NT2/D1 (cell line): ENCODE measurements around the gene GHRHR.

Experiments
- DNase-seq: peaks from one replicate; pipeline ENCODE4 v3.0.0-alpha.2; 2011; ENCODE audit warnings: low read depth, low spot score
- H3K27me3 ChIP-seq: 2 replicates; pipeline ENCODE4 v1.6.0; 2011; ENCODE audit warnings: mild to moderate bottlenecking; ENCODE audit not compliant: insufficient read length, insufficient read depth
- H3K36me3 ChIP-seq: 2 replicates; pipeline ENCODE4 v1.6.1; 2011; ENCODE audit warnings: mild to moderate bottlenecking, low read length, mixed read lengths; ENCODE audit not compliant: insufficient read depth, insufficient read length
- H3K4me1 ChIP-seq: 2 replicates; pipeline ENCODE4 v1.5.1; 2011; ENCODE audit not compliant: insufficient read depth, insufficient read length
- H3K4me3 ChIP-seq: 2 replicates; pipeline ENCODE4 v1.5.1; 2011; ENCODE audit warnings: low read depth; ENCODE audit not compliant: insufficient read length
- H3K9ac ChIP-seq: 2 replicates; pipeline ENCODE4 v1.6.0; 2011; ENCODE audit warnings: low read depth; ENCODE audit not compliant: insufficient read length
- H3K9me3 ChIP-seq: 2 replicates; pipeline ENCODE4 v1.5.1; 2011; ENCODE audit warnings: mild to moderate bottlenecking, low read length; ENCODE audit not compliant: insufficient read depth
- SUZ12 ChIP-seq: IDR thresholded peaks from 2 replicates; pipeline ENCODE4 v1.6.1; 2011; ENCODE audit not compliant: insufficient read length, insufficient read depth; ENCODE audit errors: extremely low read depth
- YY1 ChIP-seq: IDR thresholded peaks from 2 replicates; pipeline ENCODE4 v1.6.1; 2011; ENCODE audit not compliant: insufficient read length, insufficient read depth
- ZNF274 ChIP-seq: IDR thresholded peaks from 2 replicates; pipeline ENCODE4 v1.6.1; 2011; ENCODE audit warnings: mild to moderate bottlenecking, low read depth, low read length

GHRHR gene

GRCh38 chr7:30938435-30939316, 25.1 kb upstream of the GHRHR start:
- Histone ChIP-seq H3K36me3 (no peaks in the 10 kb centered on the region), H3K27me3 (no peaks in the 10 kb centered on the region), H3K4me3 (peak overlapping the region; percentile 39), H3K9me3 (no peaks in the 10 kb centered on the region), H3K9ac (peak overlapping the region; percentile 90), H3K4me1 (peaks cover 11% of the 10 kb centered on the region)
- peak; percentile 95 for DNase-seq
- TF ChIP-seq SUZ12 (no peak), YY1 (no peak), ZNF274 (no peak)

DNA sequence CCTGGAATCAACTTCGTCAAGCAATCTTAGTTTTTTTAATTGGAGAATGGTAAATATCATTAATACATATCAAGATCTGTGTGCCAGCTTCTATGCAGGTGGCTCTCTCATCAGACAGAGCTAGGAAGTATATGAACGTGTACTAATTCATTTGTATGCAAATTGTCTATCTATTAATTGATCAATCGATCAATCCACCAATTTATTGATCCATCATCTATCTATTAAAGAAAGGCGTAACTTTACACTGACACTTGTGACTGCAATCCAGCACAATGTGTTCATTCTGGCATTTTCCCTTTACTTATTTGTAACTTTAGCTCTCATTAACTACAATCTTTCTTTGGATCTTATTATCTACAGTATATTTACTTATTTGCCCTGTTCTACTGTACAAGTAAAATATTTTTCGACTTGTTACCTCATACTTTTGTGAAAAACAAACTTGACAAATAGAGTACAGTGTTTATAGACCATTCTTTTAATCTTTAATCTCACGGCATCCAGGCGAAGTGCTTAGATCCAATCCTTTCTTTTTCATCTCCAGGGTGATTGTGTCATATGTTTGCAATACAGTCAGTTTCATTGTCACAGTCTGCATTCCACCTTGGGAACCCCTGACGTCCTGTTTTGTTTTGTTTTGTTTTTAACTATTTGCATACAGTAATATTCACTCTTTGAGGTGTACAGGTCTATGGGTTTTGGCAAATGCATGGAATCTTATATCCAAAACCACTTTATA, 22.0 kb upstream of the GHRHR start:
- Histone ChIP-seq H3K9ac (no peak overlapping the region), H3K9me3 (peaks cover 9% of the 10 kb centered on the region), H3K27me3 (no peaks in the 10 kb centered on the region), H3K4me1 (peaks cover 4% of the 10 kb centered on the region), H3K36me3 (no peaks in the 10 kb centered on the region), H3K4me3 (no peak overlapping the region)
- TF ChIP-seq YY1, result no peak
- no peak for TF ChIP-seq ZNF274
- TF ChIP-seq SUZ12, result no peak
- no peak for DNase-seq

DNA sequence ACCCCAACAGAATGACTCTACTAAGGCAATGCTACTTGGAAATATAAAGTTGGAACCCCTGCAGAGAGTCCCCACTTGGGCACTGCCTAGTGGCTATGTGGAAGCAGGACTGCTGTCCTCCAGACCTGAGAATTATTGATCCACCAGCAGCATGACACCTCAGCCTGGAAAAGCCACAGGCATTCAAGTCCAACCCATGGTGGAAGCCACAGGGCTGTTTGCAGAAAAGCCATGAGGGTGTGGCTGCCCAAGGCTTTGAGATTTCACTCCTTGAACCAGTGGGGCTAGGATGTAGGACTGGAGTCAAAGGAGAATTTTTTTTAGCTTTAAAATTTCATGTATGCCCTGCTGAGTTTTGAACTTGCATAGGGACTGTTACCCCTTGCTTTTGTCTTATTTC, 13.6 kb upstream of the GHRHR start:
- no peak for DNase-seq
- H3K9ac ChIP-seq, result no peak overlapping the region
- H3K36me3 ChIP-seq, result no peaks in the 10 kb centered on the region

GRCh38 chr7:30954914-30955313, 8.8 kb upstream of the GHRHR start:
- H3K9ac ChIP-seq, result no peak overlapping the region

More for the DNA sequence above, 13.6 kb upstream of the GHRHR start:
- H3K4me3 ChIP-seq, result no peak overlapping the region
- TF ChIP-seq ZNF274 (no peak), SUZ12 (no peak), YY1 (no peak)
- no peaks in the 10 kb centered on the region for H3K4me1 ChIP-seq
- H3K27me3 ChIP-seq, result peaks cover 3% of the 10 kb centered on the region
- peaks cover 9% of the 10 kb centered on the region for H3K9me3 ChIP-seq

GRCh38 chr7:30956704-30957103, 7.0 kb upstream of the GHRHR start:
- H3K9ac ChIP-seq, result no peak overlapping the region
- H3K27me3 ChIP-seq, result no peaks in the 10 kb centered on the region
- no peaks in the 10 kb centered on the region for H3K36me3 ChIP-seq
- TF ChIP-seq YY1 (no peak), SUZ12 (no peak), ZNF274 (no peak)
- H3K9me3 ChIP-seq, result peaks cover 19% of the 10 kb centered on the region
- no peak for DNase-seq
- H3K4me1 ChIP-seq, result no peaks in the 10 kb centered on the region
- no peak overlapping the region for H3K4me3 ChIP-seq

More at GRCh38 chr7:30954914-30955313, 8.8 kb upstream of the GHRHR start:
- DNase-seq, result no peak
- H3K4me3 ChIP-seq, result no peak overlapping the region
- H3K27me3 ChIP-seq, result no peaks in the 10 kb centered on the region
- H3K9me3 ChIP-seq, result peaks cover 19% of the 10 kb centered on the region
- no peak for TF ChIP-seq YY1
- TF ChIP-seq ZNF274, result no peak
- TF ChIP-seq SUZ12, result no peak
- no peaks in the 10 kb centered on the region for H3K4me1 ChIP-seq
- no peaks in the 10 kb centered on the region for H3K36me3 ChIP-seq

- H3K4me3 ChIP-seq, result no peak overlapping the region
- H3K9ac ChIP-seq, result no peak overlapping the region
- H3K36me3 ChIP-seq, result no peaks in the 10 kb centered on the region
- peaks cover 4% of the 10 kb centered on the region for H3K27me3 ChIP-seq
- no peak for DNase-seq
- no peak for TF ChIP-seq SUZ12
- TF ChIP-seq ZNF274, result no peak
- TF ChIP-seq YY1, result no peak
- H3K4me1 ChIP-seq, result no peaks in the 10 kb centered on the region
- H3K9me3 ChIP-seq, result no peaks in the 10 kb centered on the region
Measured at GRCh38 chr7:30965372-30965771, 1.6 kb downstream of the GHRHR start.

DNA sequence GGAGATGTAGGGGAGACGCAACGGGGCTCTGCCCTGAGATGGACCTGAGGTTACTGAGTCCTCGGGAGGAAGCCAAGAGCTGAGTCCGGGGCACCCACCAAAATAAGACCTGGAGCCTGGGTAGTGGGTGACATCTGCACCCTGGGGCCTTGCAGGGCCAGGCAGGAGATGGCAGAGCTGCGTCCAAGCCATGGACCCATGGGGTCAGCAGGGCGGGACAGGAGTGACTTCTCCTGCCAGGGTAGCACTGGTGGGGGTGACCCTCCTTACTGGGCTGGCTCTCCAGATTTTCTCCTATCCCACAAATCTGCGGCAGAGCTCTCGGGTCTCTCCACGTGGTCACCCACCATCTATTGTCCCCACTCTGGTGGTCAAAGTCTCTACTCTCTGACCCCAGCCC, 2.1 kb downstream of the GHRHR start:
- no peaks in the 10 kb centered on the region for H3K9me3 ChIP-seq
- H3K36me3 ChIP-seq, result no peaks in the 10 kb centered on the region
- TF ChIP-seq SUZ12 (no peak), YY1 (no peak), ZNF274 (no peak)
- H3K9ac ChIP-seq, result no peak overlapping the region
- H3K27me3 ChIP-seq, result peaks cover 4% of the 10 kb centered on the region
- no peak overlapping the region for H3K4me3 ChIP-seq
- DNase-seq, result no peak
- H3K4me1 ChIP-seq, result no peaks in the 10 kb centered on the region
